HG03103 (cell line): Measurements from ENCODE around the gene HK1.
"Not testable (repeated sequence)": the region's sequence is repeated elsewhere in the genome, so short reads cannot be mapped to it uniquely, and the experiment has no call there.

Source experiments
- ATAC-seq: cut with Tn5 transposase; IDR thresholded peaks from one replicate; pipeline ENCODE4 v1.9.1; 2021; ENCODE audit warnings: low read depth; ENCODE audit not compliant: unreplicated experiment

Gene HK1

GRCh38 chr10:69253171-69253570 is 25.1 kb upstream of the HK1 start:
- ATAC-seq = no peak

- ATAC-seq = no peak
These were observed 23.4 kb upstream of the HK1 start for GRCh38 chr10:69254877-69255276.

DNA sequence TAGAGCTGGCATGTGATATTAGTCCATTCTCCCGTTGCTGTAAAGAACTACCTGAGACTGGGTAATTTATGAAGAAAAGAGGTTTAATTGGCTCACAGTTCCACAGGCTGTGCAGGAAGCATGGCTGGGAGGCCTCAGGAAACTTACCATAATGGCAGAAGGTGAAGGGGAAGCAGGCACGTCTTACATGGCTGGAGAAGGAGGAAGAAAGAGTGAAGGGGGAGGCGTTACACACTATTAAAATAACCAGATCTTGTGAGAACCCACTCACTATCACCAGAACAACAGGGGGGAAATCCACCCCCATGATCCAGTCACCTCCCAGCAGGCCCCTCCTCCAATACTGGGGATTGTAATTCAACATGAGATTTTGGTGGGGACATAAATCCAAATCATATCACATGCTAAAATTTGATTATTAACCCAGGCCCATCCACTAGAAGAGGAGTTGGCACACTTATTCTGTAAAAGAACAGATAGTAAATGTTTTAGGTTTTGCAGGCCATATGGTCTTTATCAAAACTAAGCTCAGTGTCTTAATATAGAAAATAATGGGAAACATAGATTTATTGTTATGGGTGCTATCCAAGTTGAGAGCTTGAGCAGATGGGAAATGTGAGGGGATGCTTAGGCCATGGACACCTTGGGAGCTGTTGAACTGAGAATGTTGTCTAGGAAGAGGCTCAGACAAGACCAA is 18.6 kb upstream of the HK1 start:
- ATAC-seq = no peak

- no peak for ATAC-seq
These were observed 17.1 kb upstream of the HK1 start for GRCh38 chr10:69261184-69261583.

- ATAC-seq = no peak
These were observed 16.0 kb upstream of the HK1 start for GRCh38 chr10:69262292-69262751.

GRCh38 chr10:69265521-69265920 is 12.8 kb upstream of the HK1 start:
- no peak for ATAC-seq

DNA sequence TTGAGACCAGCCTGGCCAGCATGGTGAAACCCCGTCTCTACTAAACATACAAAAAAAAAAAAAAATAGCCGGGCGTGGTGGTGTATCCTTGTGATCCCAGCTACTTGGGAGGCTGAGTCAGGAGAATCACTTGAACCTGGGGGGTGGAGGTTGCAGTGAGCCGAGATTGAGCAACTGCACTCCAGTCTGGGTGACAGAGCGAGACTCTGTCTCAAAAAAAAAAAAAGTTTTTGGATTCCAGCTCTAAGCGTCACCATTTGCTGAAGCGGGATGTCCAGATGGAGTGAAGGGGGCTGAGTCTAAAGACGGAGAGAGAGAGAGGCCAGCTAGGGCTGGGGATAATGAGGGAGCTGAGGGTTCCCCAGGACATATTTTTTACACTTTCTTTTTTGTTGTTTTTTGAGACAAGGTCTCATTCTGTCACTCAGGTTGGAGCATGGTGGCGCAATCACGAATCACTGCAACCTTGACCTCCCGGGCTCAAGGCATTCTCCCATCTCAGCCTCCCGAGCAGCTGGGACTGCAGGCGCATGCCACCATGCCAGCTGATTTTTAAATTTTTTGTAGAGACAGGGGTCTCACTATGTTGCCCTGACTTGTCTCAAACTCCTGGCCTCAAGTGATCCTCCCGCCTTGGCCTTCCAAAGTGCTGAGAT is 9.4 kb upstream of the HK1 start:
- no peak for ATAC-seq

- ATAC-seq = no peak
These were observed 8.5 kb upstream of the HK1 start for GRCh38 chr10:69269761-69270160.

- no peak for ATAC-seq
These were observed 7.3 kb upstream of the HK1 start for GRCh38 chr10:69270990-69271389.

- ATAC-seq = no peak
These were observed 5.7 kb upstream of the HK1 start for GRCh38 chr10:69272624-69273023.

GRCh38 chr10:69275444-69275843 is 2.9 kb upstream of the HK1 start:
- ATAC-seq = no peak

DNA sequence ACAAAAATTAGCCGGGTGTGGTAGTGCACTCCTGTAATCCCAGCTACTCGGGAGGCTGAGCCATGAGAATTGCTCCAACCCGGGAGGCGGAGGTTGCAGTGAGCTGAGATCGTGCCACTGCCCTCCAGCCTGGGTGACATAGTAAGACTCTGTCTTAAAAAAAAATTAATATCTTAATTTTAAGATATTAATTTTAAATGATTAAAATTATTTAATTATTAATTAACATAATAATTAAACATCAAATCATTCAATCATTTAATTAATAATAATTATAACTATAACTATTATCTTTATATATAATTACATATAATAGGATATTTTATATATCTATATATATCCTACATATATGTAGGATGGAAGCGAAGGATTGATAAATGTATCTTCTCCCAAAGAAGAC is 1.8 kb upstream of the HK1 start:
- no peak for ATAC-seq

DNA sequence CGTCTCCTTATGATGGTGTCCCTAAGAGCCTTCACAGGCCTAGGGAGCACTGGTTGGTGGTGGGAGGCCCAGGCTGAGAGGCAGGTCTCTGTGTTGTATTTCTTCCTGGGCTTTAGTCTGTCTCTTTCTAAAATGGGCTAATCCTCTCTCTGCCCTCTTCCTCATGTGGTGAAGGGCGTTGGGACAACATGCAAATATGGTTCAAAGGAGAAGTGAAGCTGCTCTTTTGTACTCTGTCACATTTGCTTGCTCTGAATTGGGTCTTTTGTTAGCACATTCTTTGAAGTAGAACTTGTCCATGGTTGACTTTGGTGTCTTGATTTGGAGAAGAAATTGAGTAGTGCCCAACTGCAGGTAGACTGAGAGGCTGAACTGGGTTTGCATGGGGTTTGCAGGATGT is 814 bp downstream of the HK1 start:
- ATAC-seq = no peak

DNA sequence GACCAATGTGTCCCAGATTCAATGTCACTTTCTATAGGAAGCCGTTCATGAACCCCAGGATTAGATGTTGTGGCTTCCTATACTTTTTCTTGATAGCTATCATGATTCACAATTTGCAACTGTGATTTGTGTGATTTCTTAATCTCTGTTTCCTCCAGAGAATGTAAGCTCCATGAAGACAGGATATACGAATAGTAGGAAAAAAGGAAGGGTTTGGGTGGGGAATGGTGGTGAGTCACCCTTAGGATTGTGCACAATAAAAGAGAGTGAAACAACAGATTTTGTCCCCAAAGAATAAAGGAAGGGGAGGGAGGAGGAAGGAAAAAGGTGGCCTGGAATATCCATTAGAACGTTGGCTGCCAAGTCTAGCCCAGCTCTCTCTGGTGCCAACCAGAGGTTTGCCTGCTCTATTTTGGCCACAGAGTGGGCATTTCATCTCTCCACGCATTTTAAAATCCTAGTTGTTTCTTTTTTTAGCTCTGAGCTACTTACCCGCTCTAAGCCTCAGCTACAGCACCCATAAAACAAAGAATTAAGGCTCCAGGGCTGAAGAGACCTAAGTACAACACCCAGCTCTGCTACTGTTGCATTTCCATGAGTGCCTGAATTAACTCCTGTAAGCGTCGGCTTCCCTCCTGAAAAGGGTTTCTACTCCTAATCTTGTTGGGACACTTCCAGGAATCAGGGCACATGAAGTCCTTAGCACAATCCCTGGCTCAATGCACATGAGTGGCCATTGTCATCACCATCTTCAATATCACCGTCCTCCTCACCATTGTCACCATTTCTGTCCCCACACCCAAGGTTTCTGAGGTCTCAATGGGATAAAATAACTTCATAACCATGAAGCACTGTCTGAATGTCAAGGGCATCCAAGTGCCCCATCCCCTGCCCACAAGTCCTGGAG is 3.5 kb downstream of the HK1 start:
- ATAC-seq = no peak

GRCh38 chr10:69284402-69284801 is 6.1 kb downstream of the HK1 start:
- not testable (repeated sequence) for ATAC-seq

GRCh38 chr10:69285699-69286098 is 7.4 kb downstream of the HK1 start:
- no peak for ATAC-seq

DNA sequence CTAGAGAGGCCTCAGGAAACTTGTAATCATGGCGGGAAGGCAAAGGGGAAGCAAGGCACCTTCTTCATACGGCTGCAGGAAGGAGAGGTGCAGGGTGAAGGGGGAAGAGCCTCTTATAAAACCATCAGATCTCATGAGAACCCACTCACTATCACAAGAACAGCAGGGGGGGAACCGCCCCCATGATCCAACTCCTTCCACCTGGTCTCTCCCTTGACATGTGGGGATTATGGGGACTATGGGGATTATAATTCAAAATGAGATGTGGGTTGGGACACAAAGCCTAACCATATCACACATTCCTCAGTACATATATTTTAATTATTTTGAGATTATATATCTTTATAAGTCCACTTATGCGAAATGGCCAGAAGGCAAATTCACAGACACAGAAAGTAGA is 8.9 kb downstream of the HK1 start:
- no peak for ATAC-seq

DNA sequence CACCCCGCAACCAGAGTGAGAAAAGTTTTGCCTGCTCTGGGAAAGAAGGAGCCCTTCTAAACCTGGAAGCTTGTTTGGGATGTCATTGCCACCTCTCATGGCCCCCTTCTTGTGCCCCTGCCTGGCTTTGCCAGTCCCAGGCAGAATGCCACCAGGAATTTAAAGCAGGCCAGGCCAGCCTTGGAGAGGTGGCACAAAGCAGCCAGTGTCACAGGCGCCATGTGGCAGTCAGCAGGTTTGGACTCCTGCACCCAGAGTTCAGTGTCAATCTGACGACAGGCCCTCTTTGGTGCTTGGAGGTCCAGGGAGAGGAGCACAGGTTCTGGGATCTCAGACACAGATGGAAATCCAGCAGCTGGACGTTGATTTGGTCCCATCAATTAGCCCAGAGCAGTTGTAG is 12.7 kb downstream of the HK1 start:
- ATAC-seq = no peak

GRCh38 chr10:69292459-69292858 is 14.2 kb downstream of the HK1 start:
- no peak for ATAC-seq

GRCh38 chr10:69295027-69295636 is 16.8 kb downstream of the HK1 start:
- ATAC-seq = no peak

- ATAC-seq = no peak
These were observed 25.3 kb downstream of the HK1 start for GRCh38 chr10:69303632-69304051.
